Ascending aorta (tissue), 2 donors: ENCODE data around the gene PKN3. TPM values are rescaled to one million over a fixed set of nuclear protein-coding genes. Genes with fewer than 3 reads are reported as not detected.

Experiments
- DNase-seq, 2 donors: peaks; one replicate each; pipeline ENCODE4 v3.0.0-alpha.2; 2019; ENCODE audit warnings: low spot score in 2 of 2
- H3K27ac ChIP-seq, 2 donors: fragments of 200-600 bp; sonication (generic); one replicate each; pipeline ENCODE4 v1.5.1; 2016 to 2017; ENCODE audit warnings: mild to moderate bottlenecking in 1 of 2
- H3K27me3 ChIP-seq: fragments of 200-600 bp; sonication (generic); one replicate; pipeline ENCODE4 v1.5.1; 2017
- H3K36me3 ChIP-seq, 2 donors: fragments of 200-600 bp; sonication (generic); one replicate each; pipeline ENCODE4 v1.5.1; 2016
- H3K4me1 ChIP-seq, 2 donors: fragments of 200-600 bp; sonication (generic); one replicate each; pipeline ENCODE4 v1.5.1; 2016 to 2017; ENCODE audit warnings: mild to moderate bottlenecking in 1 of 2
- H3K4me3 ChIP-seq, 2 donors: fragments of 200-600 bp; sonication (generic); one replicate each; pipeline ENCODE4 v1.5.1; 2016 to 2017; ENCODE audit warnings: mild to moderate bottlenecking in 1 of 2
- H3K9me3 ChIP-seq, 2 donors: fragments of 200-600 bp; sonication (generic); one replicate each; pipeline ENCODE4 v1.5.1; 2016
- CTCF ChIP-seq, 3 experiments: fragments of 200-600 bp in 2 of 3; fragments of 450-650 bp in 1 of 3; sonication (generic) in 2 of 3; IDR thresholded peaks; one replicate each; pipeline ENCODE4 v1.5.1; 2016 to 2019; ENCODE audit warnings: antibody characterized with exemption in 3 of 3, mild to moderate bottlenecking in 1 of 3, moderate library complexity in 1 of 3
- intact Hi-C: fragments of 100-400 bp; cut with DNase I; formaldehyde crosslinking; loops from one replicate; pipeline ENCODE4 v1.15.1; 2023
- total RNA-seq: library from RNA; depleted of rRNA; stranded (reverse); fragments of >200 nt; gene quantifications from one replicate; pipeline ENCODE4 v1.1.0, GENCODE V29; 2016

PKN3 gene
- total RNA-seq, 1 donor from 2014 or later: 28.8 TPM

GRCh38 chr9:128704356-128704670 lies 2.0 kb downstream of the PKN3 start:
- no peak for TF ChIP-seq CTCF (IDR thresholded peaks at IDR 0.05)
- DNase-seq: no peak
- Histone ChIP-seq H3K27ac (peak overlapping the region; percentile 23 to 73), H3K27me3 (no peaks in the 10 kb centered on the region), H3K4me1 (peaks cover 0 to 8% of the 10 kb centered on the region in 2 donors), H3K36me3 (no peaks in the 10 kb centered on the region), H3K9me3 (no peaks in the 10 kb centered on the region), H3K4me3 (no peak overlapping the region)
- intact Hi-C loops: no loop called here

GRCh38 chr9:128705051-128705965 lies 3.0 kb downstream of the PKN3 start:
- DNase-seq: no peak
- intact Hi-C loops: no loop called here
- Histone ChIP-seq H3K4me3 (no peak overlapping the region), H3K27me3 (no peaks in the 10 kb centered on the region), H3K9me3 (no peaks in the 10 kb centered on the region), H3K4me1 (peaks cover 0 to 8% of the 10 kb centered on the region in 2 donors), H3K27ac (no peak overlapping the region), H3K36me3 (no peaks in the 10 kb centered on the region)
- no peak for TF ChIP-seq CTCF (IDR thresholded peaks at IDR 0.05)

GRCh38 chr9:128706045-128706444 lies 3.7 kb downstream of the PKN3 start:
- DNase-seq: no peak
- Histone ChIP-seq H3K27me3 (no peaks in the 10 kb centered on the region), H3K4me3 (no peak overlapping the region), H3K27ac (no peak overlapping the region), H3K9me3 (no peaks in the 10 kb centered on the region), H3K36me3 (no peaks in the 10 kb centered on the region), H3K4me1 (peaks cover 0 to 8% of the 10 kb centered on the region in 2 donors)
- intact Hi-C loops: no loop called here
- no peak for TF ChIP-seq CTCF (IDR thresholded peaks at IDR 0.05)

GRCh38 chr9:128706671-128707381 lies 4.5 kb downstream of the PKN3 start:
- no peak for DNase-seq
- intact Hi-C loops: no loop called here
- no peak overlapping the region for H3K27ac ChIP-seq
- H3K4me1 ChIP-seq: peaks cover 0 to 8% of the 10 kb centered on the region in 2 donors
- no peak for TF ChIP-seq CTCF (IDR thresholded peaks at IDR 0.05)
- no peaks in the 10 kb centered on the region for H3K27me3 ChIP-seq
- no peaks in the 10 kb centered on the region for H3K9me3 ChIP-seq
- no peaks in the 10 kb centered on the region for H3K36me3 ChIP-seq
- H3K4me3 ChIP-seq: no peak overlapping the region

- DNase-seq: no peak
- H3K4me1 ChIP-seq: peaks cover 0 to 5% of the 10 kb centered on the region in 2 donors
- no peak overlapping the region for H3K4me3 ChIP-seq
- TF ChIP-seq CTCF (IDR thresholded peaks at IDR 0.05): no peak
- H3K27ac ChIP-seq: no peak overlapping the region
- intact Hi-C loops: no loop called here
- H3K36me3 ChIP-seq: no peaks in the 10 kb centered on the region
- no peaks in the 10 kb centered on the region for H3K9me3 ChIP-seq
- H3K27me3 ChIP-seq: no peaks in the 10 kb centered on the region
Measured at GRCh38 chr9:128707446-128707845, 5.1 kb downstream of the PKN3 start.
